Endothelial cell of umbilical vein (primary cell): ENCODE data around the gene DYNC2H1. TPM values are rescaled to one million over a fixed set of nuclear protein-coding genes. Genes with fewer than 3 reads are reported as not detected.

Source experiments
- BruUV-seq: library from RNA; stranded (reverse); fragments of 400-500 nt; replicated peaks from 2 replicates; lab custom pipeline; 2021; lab: Mats Ljungman, UMichigan
- CTCF ChIA-PET: fragments of 300-600, 350-600 bp; sonication (Branson Sonifier 250); formaldehyde crosslinking; loops from one replicate; lab custom pipeline; 2021; ENCODE audit warnings: antibody characterized with exemption, inconsistent platforms; lab: Charles Lee
- POLR2A ChIA-PET: fragments of 300-600, 350-600 bp; sonication (Branson Sonifier 250); formaldehyde crosslinking; loops from one replicate; lab custom pipeline; 2021; ENCODE audit warnings: antibody characterized with exemption, inconsistent platforms; lab: Charles Lee
- DNase-seq: peaks from one replicate; pipeline ENCODE4 v3.0.0-alpha.2; 2011; ENCODE audit warnings: low read depth, low spot score
- FAIRE-seq: peaks from 2 replicates; lab custom pipeline; 2011; peaks lifted over from hg19 to GRCh38; lab: Jason Lieb, UNC
- H2AFZ ChIP-seq: 2 replicates; pipeline ENCODE4 v1.6.0; 2012; ENCODE audit warnings: low read depth, low read length, control low read depth, inconsistent platforms
- H3K27ac ChIP-seq: 2 replicates; pipeline ENCODE4 v1.5.1; 2011; ENCODE audit warnings: low read depth, mild to moderate bottlenecking, control low read depth, low read length, moderate library complexity; ENCODE audit not compliant: insufficient read depth
- H3K27me3 ChIP-seq, 2 experiments: 2 replicates each; pipeline versions ENCODE4 v1.6.0 to v1.6.1; 2011; ENCODE audit warnings: low read length in 2 of 2, mixed read lengths in 1 of 2; ENCODE audit not compliant: control insufficient read depth in 2 of 2, insufficient read depth in 2 of 2
- H3K36me3 ChIP-seq, 2 experiments: 2 replicates in 1 of 2; 3 replicates in 1 of 2; pipeline ENCODE4 v1.5.1; 2011; ENCODE audit warnings: low read length in 2 of 2, mild to moderate bottlenecking in 1 of 2, moderate library complexity in 1 of 2; ENCODE audit not compliant: control insufficient read depth in 2 of 2, insufficient read depth in 2 of 2; ENCODE audit errors: extremely low read depth in 1 of 2
- H3K4me1 ChIP-seq: 3 replicates; pipeline ENCODE4 v1.5.1; 2011; ENCODE audit warnings: mild to moderate bottlenecking, low read length; ENCODE audit not compliant: control insufficient read depth, insufficient read depth; ENCODE audit errors: extremely low read depth
- H3K4me2 ChIP-seq: 2 replicates; pipeline ENCODE4 v1.6.1; 2011; ENCODE audit warnings: low read length, control low read depth, mixed read lengths; ENCODE audit not compliant: insufficient read depth
- H3K4me3 ChIP-seq, 3 experiments: fragments of 200-600 bp in 1 of 3; sonication (generic), shearing (Covaris generic) in 1 of 3; replicated peaks in 1 of 3; 2 replicates each; pipeline ENCODE4 v1.5.1; 2011 to 2016; ENCODE audit warnings: control low read depth in 3 of 3, low read length in 3 of 3, mild to moderate bottlenecking in 2 of 3, inconsistent platforms in 1 of 3, low read depth in 1 of 3, moderate library complexity in 1 of 3; ENCODE audit not compliant: insufficient read depth in 1 of 3
- H3K79me2 ChIP-seq: 2 replicates; pipeline ENCODE4 v1.6.0; 2012; ENCODE audit warnings: low read length, inconsistent platforms; ENCODE audit not compliant: control insufficient read depth, insufficient read depth
- H3K9ac ChIP-seq: replicated peaks from 2 replicates; pipeline ENCODE3; 2011; ENCODE audit warnings: low read length, control low read depth; ENCODE audit not compliant: insufficient read depth; ENCODE audit errors: extremely low read depth
- H3K9me1 ChIP-seq: replicated peaks from 3 replicates; pipeline ENCODE4 v1.6.0; 2011; ENCODE audit warnings: mild to moderate bottlenecking, low read length; ENCODE audit not compliant: control insufficient read depth, insufficient read depth; ENCODE audit errors: extremely low read depth
- H3K9me3 ChIP-seq: replicated peaks from 2 replicates; pipeline ENCODE4 v1.5.1; 2012; ENCODE audit warnings: low read length, inconsistent platforms; ENCODE audit not compliant: control insufficient read depth, insufficient read depth
- H4K20me1 ChIP-seq: replicated peaks from 2 replicates; pipeline ENCODE3; 2011; ENCODE audit warnings: mild to moderate bottlenecking, low read length; ENCODE audit not compliant: control insufficient read depth, insufficient read depth; ENCODE audit errors: extremely low read depth
- CTCF ChIP-seq, 2 donors: IDR thresholded peaks; 1 replicate in 1 of 2; 2 replicates in 1 of 2; pipeline ENCODE4 v1.5.1; 2011; ENCODE audit warnings: low read length in 2 of 2, mild to moderate bottlenecking in 2 of 2, moderate library complexity in 2 of 2, control low read depth in 1 of 2, inconsistent platforms in 1 of 2, low read depth in 1 of 2; ENCODE audit not compliant: insufficient read depth in 1 of 2; ENCODE audit errors: extremely low read depth in 1 of 2
- EZH2 ChIP-seq: IDR thresholded peaks from 2 replicates; pipeline ENCODE4 v1.6.1; 2012; ENCODE audit warnings: borderline replicate concordance, low read depth, mild to moderate bottlenecking, moderate library complexity, low read length, inconsistent platforms; ENCODE audit not compliant: severe bottlenecking
- FOS ChIP-seq: IDR thresholded peaks from 2 replicates; pipeline ENCODE4 v1.6.1; 2011; ENCODE audit warnings: mild to moderate bottlenecking, low read length, moderate library complexity, borderline replicate concordance; ENCODE audit not compliant: insufficient read depth
- GATA2 ChIP-seq: IDR thresholded peaks from 2 replicates; pipeline ENCODE4 v1.7.0; 2011; ENCODE audit warnings: low read depth, mild to moderate bottlenecking, moderate library complexity, mixed read lengths, low read length; ENCODE audit not compliant: insufficient read length, insufficient read depth
- JUN ChIP-seq: IDR thresholded peaks from 2 replicates; pipeline ENCODE4 v1.6.1; 2011; ENCODE audit warnings: borderline replicate concordance, low read depth; ENCODE audit not compliant: insufficient read length, insufficient read depth
- MAX ChIP-seq: IDR thresholded peaks from 2 replicates; pipeline ENCODE4 v1.6.1; 2011; ENCODE audit not compliant: insufficient read depth, insufficient read length
- MYC ChIP-seq: IDR thresholded peaks from one replicate; pipeline ENCODE4 v1.6.1; 2011; ENCODE audit warnings: mild to moderate bottlenecking, low read depth, low read length
- POLR2A ChIP-seq: IDR thresholded peaks from 2 replicates; pipeline ENCODE4 v1.6.1; 2012; ENCODE audit warnings: low read depth, mild to moderate bottlenecking, control low read depth, low read length
- POLR2AphosphoS5 ChIP-seq: IDR thresholded peaks from 2 replicates; pipeline ENCODE4 v1.6.1; 2012; ENCODE audit warnings: low read depth, mild to moderate bottlenecking, control low read depth, low read length, moderate library complexity; ENCODE audit not compliant: insufficient read depth
- dilution Hi-C: fragments of 300-500 bp; cut with MboI; formaldehyde crosslinking; loops from one replicate; pipeline ENCODE4 v1.15.0; 2019; ENCODE audit warnings: low sequenced_read_pairs; ENCODE audit not compliant: extremely low pct_ligation_motif_present
- intact Hi-C: fragments of 100-400 bp; cut with micrococcal nuclease; formaldehyde crosslinking; loops from one replicate; pipeline ENCODE4 v1.10.0; 2022
- polyA plus RNA-seq, 4 experiments: library from polyadenylated mRNA; depleted of rRNA in 3 of 4; stranded (reverse) in 3 of 4; unstranded in 1 of 4; fragments of >200 nt; gene quantifications; 2 replicates each; pipeline versions ENCODE4 v1.2.1 to v1.2.3, GENCODE V29; 2011 to 2012; ENCODE audit warnings: missing spikeins in 1 of 4
- total RNA-seq: library from RNA; stranded (reverse); gene quantifications from 2 replicates; pipeline ENCODE4 v1.2.3, GENCODE V29; 2021

DYNC2H1 gene
- total and polyA plus RNA-seq, 2 donors (not counting 3 experiments of a cell fraction or from before 2014, with no cell fraction given), result 1.9 to 4.2 TPM

GRCh38 chr11:103222806-103223205, 113.6 kb downstream of the DYNC2H1 start:
- CTCF ChIA-PET, result interaction anchor here (0.7 to 1.0 kb wide), 2 partner anchors 13 to 114 kb away, joined by 3 to 4 read pairs; partner anchors contain the start of gene DYNC2H1
- Histone ChIP-seq H2AFZ (no peak overlapping the region), H3K4me3 (no peak overlapping the region), H3K9me3 (no peaks in the 10 kb centered on the region), H3K27me3 (no peaks in the 10 kb centered on the region), H3K9ac (no peak overlapping the region), H3K79me2 (no peaks in the 10 kb centered on the region), H3K36me3 (no peaks in the 10 kb centered on the region), H3K4me2 (no peak overlapping the region), H3K9me1 (no peaks in the 10 kb centered on the region), H4K20me1 (no peaks in the 10 kb centered on the region), H3K4me1 (no peaks in the 10 kb centered on the region), H3K27ac (no peak overlapping the region)
- DNase-seq (no peak), FAIRE-seq (no peak)
- no TSS peak for BruUV-seq
- dilution Hi-C loops, result no loop called here
- intact Hi-C loops, result no loop called here
- POLR2A ChIA-PET, result no interaction called here
- TF ChIP-seq JUN (no peak), POLR2AphosphoS5 (no peak)

- dilution Hi-C loops, result no loop called here
- Histone ChIP-seq H4K20me1 (no peaks in the 10 kb centered on the region), H3K27me3 (no peaks in the 10 kb centered on the region), H2AFZ (no peak overlapping the region), H3K9me3 (no peaks in the 10 kb centered on the region), H3K79me2 (no peaks in the 10 kb centered on the region), H3K4me1 (no peaks in the 10 kb centered on the region), H3K27ac (no peak overlapping the region), H3K9me1 (no peaks in the 10 kb centered on the region), H3K36me3 (no peaks in the 10 kb centered on the region), H3K4me2 (no peak overlapping the region), H3K9ac (no peak overlapping the region), H3K4me3 (no peak overlapping the region)
- BruUV-seq, result no TSS peak
- no peak for FAIRE-seq
- intact Hi-C loops, result no loop called here
- CTCF ChIA-PET, result no interaction called here
- POLR2A ChIA-PET, result no interaction called here
- TF ChIP-seq MYC, result no peak
- TF ChIP-seq EZH2, result no peak
- TF ChIP-seq FOS, result no peak
- no peak for TF ChIP-seq JUN
- no peak for TF ChIP-seq POLR2AphosphoS5
- TF ChIP-seq CTCF (IDR thresholded peaks at IDR 0.05; ENCODE audit: extremely low read depth in 1 of 2, insufficient read depth in 1 of 2, low read depth in 1 of 2, low read length in 2 of 2), result no peak
- TF ChIP-seq GATA2, result no peak
- TF ChIP-seq POLR2A, result no peak
- no peak for TF ChIP-seq MAX
- no peak for DNase-seq
Observed at GRCh38 chr11:103228807-103229206, 119.6 kb downstream of the DYNC2H1 start.
